GM23248 (cell line): ENCODE results near the gene CHRM2.

Experiments used
- EZH2 ChIP-seq: fragments of 200-600 bp; sonication (generic); IDR thresholded peaks from 2 replicates; pipeline ENCODE4 v1.6.1; 2018; ENCODE audit warnings: antibody characterized with exemption, mild to moderate bottlenecking; ENCODE audit not compliant: insufficient read depth, poor library complexity, severe bottlenecking
- EZH2phosphoT487 ChIP-seq: fragments of 200-600 bp; sonication (generic); IDR thresholded peaks from 2 replicates; pipeline ENCODE4 v1.6.1; 2018; ENCODE audit warnings: antibody characterized with exemption, moderate library complexity, mild to moderate bottlenecking, low read depth; ENCODE audit not compliant: insufficient read depth

DNA sequence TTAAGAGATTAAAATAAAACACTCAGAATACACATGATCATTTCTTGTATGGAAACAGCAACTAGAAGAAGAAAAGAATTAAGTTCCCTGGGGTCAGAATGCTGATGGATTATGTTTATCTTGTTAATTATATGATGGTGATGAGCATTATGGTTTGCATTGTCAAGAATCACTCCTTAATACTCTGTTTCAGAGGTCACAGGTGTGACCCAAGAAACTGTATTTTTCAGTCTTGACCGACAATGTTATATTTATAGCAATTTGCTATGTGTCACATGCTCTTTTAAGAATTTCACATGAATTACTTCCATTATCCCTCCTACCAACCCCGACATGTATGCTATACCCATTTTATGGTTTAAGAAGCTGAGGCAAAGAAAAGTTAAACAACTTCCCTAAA lies 2.7 kb upstream of the CHRM2 start:
- no peak for TF ChIP-seq EZH2
- no peak for TF ChIP-seq EZH2phosphoT487
